Measurements from ENCODE around the gene RNASE12. TPM values are rescaled to one million over a fixed set of nuclear protein-coding genes. Genes with fewer than 3 reads are reported as not detected.
"Not testable (repeated sequence)": the region's sequence is repeated elsewhere in the genome, so short reads cannot be mapped to it uniquely, and the experiment has no call there.

The RNASE12 gene
- total RNA-seq, 1 donor from 2014 or later = not detected

- no peak for DNase-seq (ENCODE audit: low spot score)
- peaks cover 2% of the 10 kb centered on the region for H3K27me3 Mint-ChIP-seq (ENCODE audit: unreplicated experiment)
- peaks cover 5% of the 10 kb centered on the region for H3K36me3 Mint-ChIP-seq (ENCODE audit: low read depth, unreplicated experiment)
- H3K27ac Mint-ChIP-seq (ENCODE audit: unreplicated experiment) = no peak overlapping the region
- no peak for TF ChIP-seq CTCF (IDR thresholded peaks at IDR 0.05; ENCODE audit: unreplicated experiment)
- no peaks in the 10 kb centered on the region for H3K4me1 Mint-ChIP-seq (ENCODE audit: unreplicated experiment)
- peaks cover 5% of the 10 kb centered on the region for H3K9me3 Mint-ChIP-seq (ENCODE audit: unreplicated experiment)
- no peak overlapping the region for H3K4me3 Mint-ChIP-seq (ENCODE audit: unreplicated experiment)
These were observed 22.1 kb downstream of the RNASE12 start for GRCh38 chr14:20569066-20569465.

GRCh38 chr14:20568393-20568792 is 22.8 kb downstream of the RNASE12 start:
- peaks cover 5% of the 10 kb centered on the region for H3K9me3 Mint-ChIP-seq (ENCODE audit: unreplicated experiment)
- no peaks in the 10 kb centered on the region for H3K4me1 Mint-ChIP-seq (ENCODE audit: unreplicated experiment)
- no peak for DNase-seq (ENCODE audit: low spot score)
- no peak overlapping the region for H3K4me3 Mint-ChIP-seq (ENCODE audit: unreplicated experiment)
- no peak overlapping the region for H3K27ac Mint-ChIP-seq (ENCODE audit: unreplicated experiment)
- peaks cover 2% of the 10 kb centered on the region for H3K27me3 Mint-ChIP-seq (ENCODE audit: unreplicated experiment)
- TF ChIP-seq CTCF (IDR thresholded peaks at IDR 0.05; ENCODE audit: unreplicated experiment) = no peak
- H3K36me3 Mint-ChIP-seq (ENCODE audit: low read depth, unreplicated experiment) = peaks cover 5% of the 10 kb centered on the region

GRCh38 chr14:20567199-20567598 is 24.0 kb downstream of the RNASE12 start:
- not testable (repeated sequence) for H3K4me1 Mint-ChIP-seq (ENCODE audit: unreplicated experiment); H3K9me3 Mint-ChIP-seq (ENCODE audit: unreplicated experiment); H3K4me3 Mint-ChIP-seq (ENCODE audit: unreplicated experiment); H3K27me3 Mint-ChIP-seq (ENCODE audit: unreplicated experiment); H3K36me3 Mint-ChIP-seq (ENCODE audit: low read depth, unreplicated experiment); DNase-seq (ENCODE audit: low spot score); H3K27ac Mint-ChIP-seq (ENCODE audit: unreplicated experiment)

DNA sequence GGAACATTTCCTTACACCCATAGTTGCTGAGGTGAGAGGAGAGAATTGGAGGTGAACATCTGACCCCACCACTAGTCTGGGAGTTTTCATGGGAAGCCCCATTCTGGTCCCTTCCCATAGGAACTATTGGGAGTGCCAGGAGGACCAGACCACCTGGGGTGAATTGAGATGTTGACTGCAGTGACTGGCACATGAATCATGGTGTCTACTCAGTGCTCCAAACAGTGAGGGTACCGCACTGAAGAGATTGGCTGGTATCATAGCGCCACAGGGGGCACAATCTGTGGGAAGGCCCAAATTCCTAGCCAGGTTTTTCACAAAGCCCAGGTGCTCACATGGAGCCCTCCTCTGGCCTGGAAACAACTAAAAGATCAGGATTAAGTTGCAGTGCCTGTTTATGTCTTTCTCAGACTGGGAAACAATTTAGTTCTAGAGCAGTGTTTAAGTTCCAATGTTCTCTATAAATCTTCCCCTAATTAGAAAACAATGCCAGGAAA is 26.6 kb downstream of the RNASE12 start:
- Mint-ChIP-seq H3K36me3 (ENCODE audit: low read depth, unreplicated experiment) (peaks cover 5% of the 10 kb centered on the region), H3K27ac (ENCODE audit: unreplicated experiment) (no peak overlapping the region), H3K9me3 (ENCODE audit: unreplicated experiment) (peaks cover 5% of the 10 kb centered on the region), H3K27me3 (ENCODE audit: unreplicated experiment) (no peaks in the 10 kb centered on the region), H3K4me1 (ENCODE audit: unreplicated experiment) (no peaks in the 10 kb centered on the region), H3K4me3 (ENCODE audit: unreplicated experiment) (no peak overlapping the region)
- TF ChIP-seq CTCF (IDR thresholded peaks at IDR 0.05; ENCODE audit: unreplicated experiment) = no peak
- no peak for DNase-seq (ENCODE audit: low spot score)

GRCh38 chr14:20563971-20564370 is 27.2 kb downstream of the RNASE12 start:
- Mint-ChIP-seq H3K36me3 (ENCODE audit: low read depth, unreplicated experiment) (peaks cover 5% of the 10 kb centered on the region), H3K4me3 (ENCODE audit: unreplicated experiment) (no peak overlapping the region), H3K27me3 (ENCODE audit: unreplicated experiment) (no peaks in the 10 kb centered on the region), H3K9me3 (ENCODE audit: unreplicated experiment) (peaks cover 5% of the 10 kb centered on the region), H3K27ac (ENCODE audit: unreplicated experiment) (no peak overlapping the region), H3K4me1 (ENCODE audit: unreplicated experiment) (no peaks in the 10 kb centered on the region)
- DNase-seq (ENCODE audit: low spot score) = no peak
- no peak for TF ChIP-seq CTCF (IDR thresholded peaks at IDR 0.05; ENCODE audit: unreplicated experiment)

Measured in endothelial cell (in vitro differentiated cells).